ENCODE data around the gene CSF3.

The CSF3 gene

DNA sequence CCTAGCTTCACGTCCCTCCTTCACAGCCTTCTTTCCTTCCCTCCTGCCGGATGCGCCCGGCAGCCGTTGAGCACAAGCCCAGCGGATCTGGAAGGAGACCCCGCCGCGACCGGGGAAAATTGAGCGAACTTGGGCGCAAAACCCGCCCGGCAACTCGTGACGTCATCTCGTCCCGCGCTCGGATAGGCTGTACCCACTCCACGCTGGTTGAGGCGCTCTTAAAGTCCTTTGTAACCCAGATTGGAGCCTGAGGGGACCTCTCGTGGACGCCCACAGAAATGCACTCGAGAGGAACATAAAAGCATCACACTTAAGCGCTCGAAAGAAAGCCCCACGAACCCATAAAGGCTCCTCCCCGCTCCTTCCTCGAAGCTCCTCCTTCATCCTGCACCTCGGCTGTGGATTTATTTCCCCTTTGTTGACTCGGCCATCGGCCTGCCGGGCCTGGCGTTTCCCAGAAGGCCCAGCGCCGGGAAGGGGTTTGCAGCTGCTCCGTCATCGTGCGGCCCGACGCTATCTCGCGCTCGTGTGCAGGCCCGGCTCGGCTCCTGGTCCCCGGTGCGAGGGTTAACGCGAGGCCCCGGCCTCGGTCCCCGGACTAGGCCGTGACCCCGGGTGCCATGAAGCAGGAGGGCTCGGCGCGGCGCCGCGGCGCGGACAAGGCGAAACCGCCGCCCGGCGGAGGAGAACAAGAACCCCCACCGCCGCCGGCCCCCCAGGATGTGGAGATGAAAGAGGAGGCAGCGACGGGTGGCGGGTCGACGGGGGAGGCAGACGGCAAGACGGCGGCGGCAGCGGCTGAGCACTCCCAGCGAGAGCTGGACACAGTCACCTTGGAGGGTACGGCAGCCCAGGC lies 34.7 kb upstream of the CSF3 start, which contains the start of gene PSMD3:
TSS of gene PSMD3 (plus strand) at position 457 of the 856 bp plus-strand sequence. CDS start at position 621, 164 bp downstream.
- DNase-seq (ENCODE audit: low read depth), result peak; percentile 100
- H3K4me3 ChIP-seq (ENCODE audit: low read depth, low read length), result peak within 1 kb of the TSS; percentile 84
- TF ChIP-seq, protein P1, sequence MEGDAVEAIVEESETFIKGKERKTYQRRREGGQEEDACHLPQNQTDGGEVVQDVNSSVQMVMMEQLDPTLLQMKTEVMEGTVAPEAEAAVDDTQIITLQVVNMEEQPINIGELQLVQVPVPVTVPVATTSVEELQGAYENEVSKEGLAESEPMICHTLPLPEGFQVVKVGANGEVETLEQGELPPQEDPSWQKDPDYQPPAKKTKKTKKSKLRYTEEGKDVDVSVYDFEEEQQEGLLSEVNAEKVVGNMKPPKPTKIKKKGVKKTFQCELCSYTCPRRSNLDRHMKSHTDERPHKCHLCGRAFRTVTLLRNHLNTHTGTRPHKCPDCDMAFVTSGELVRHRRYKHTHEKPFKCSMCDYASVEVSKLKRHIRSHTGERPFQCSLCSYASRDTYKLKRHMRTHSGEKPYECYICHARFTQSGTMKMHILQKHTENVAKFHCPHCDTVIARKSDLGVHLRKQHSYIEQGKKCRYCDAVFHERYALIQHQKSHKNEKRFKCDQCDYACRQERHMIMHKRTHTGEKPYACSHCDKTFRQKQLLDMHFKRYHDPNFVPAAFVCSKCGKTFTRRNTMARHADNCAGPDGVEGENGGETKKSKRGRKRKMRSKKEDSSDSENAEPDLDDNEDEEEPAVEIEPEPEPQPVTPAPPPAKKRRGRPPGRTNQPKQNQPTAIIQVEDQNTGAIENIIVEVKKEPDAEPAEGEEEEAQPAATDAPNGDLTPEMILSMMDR (IDR thresholded peaks at IDR 0.05; ENCODE audit: insufficient read depth, low read depth, low read length, missing control alignments), result peak; percentile 81

DNA sequence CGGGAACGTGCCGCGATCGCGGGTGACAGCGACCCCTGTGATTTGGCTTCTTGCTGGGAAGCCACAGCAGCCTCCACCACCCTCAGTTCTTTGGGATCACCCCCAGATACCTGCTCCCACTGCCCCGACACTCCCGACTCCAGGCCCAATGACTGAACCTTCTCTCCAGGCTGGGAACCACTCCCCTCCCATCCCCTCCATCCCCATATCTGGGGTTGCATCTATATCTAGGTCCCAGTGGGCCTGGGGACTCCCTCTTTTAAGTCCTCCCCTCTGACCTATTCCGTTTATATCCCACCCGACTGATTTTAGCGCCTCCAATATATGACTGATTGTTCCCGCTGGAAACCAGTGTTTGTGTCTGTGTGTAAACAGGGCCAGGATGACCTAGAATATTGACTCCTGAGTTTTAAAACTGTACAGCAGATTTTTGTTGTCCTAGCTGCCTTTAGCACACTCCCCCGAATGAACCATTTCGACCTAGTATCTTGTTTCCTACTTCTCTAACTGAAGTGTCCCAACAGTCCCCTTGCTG lies 34.0 kb upstream of the CSF3 start:
- TF ChIP-seq, protein P1 (IDR thresholded peaks at IDR 0.05; ENCODE audit: insufficient read depth, low read depth, low read length, missing control alignments), result no peak
- DNase-seq (ENCODE audit: low read depth), result no peak

DNA sequence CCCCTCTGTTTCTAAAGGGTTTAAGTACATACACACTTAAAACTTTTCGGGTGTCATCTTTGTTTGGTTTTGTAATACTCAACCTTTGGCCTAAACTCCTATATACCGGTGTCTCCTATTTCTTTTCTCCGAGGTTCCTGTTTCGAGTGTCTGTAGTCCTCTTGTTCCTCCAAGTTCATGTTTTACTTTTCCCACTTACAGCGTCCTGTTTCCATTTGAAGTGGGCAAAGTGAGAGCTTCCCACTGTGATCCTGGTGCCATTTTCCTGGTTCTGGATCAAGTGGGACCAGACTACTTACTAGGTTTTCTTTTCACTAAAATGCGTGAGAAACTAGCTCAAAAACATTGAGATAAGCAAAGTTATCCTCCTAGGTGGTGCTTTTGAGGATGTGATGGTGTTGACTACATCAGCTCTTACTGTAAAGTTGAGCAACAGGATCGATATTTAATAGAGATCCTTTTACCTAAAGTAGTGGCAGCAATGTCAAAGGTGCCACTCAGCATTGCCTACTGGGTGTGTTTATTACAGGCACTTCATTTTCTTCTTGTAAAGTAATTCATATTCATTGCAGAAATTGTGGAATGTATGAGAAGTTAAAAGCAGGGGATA lies 33.4 kb upstream of the CSF3 start:
- H3K4me3 ChIP-seq (ENCODE audit: low read depth, low read length), result peak overlapping the region; percentile 84
- peak; percentile 14 for DNase-seq (ENCODE audit: low read depth)
- TF ChIP-seq, protein P1 (IDR thresholded peaks at IDR 0.05; ENCODE audit: insufficient read depth, low read depth, low read length, missing control alignments), result no peak

More for the DNA sequence above, 34.0 kb upstream of the CSF3 start:
- peak overlapping the region; percentile 84 for H3K4me3 ChIP-seq (ENCODE audit: low read depth, low read length)

DNA sequence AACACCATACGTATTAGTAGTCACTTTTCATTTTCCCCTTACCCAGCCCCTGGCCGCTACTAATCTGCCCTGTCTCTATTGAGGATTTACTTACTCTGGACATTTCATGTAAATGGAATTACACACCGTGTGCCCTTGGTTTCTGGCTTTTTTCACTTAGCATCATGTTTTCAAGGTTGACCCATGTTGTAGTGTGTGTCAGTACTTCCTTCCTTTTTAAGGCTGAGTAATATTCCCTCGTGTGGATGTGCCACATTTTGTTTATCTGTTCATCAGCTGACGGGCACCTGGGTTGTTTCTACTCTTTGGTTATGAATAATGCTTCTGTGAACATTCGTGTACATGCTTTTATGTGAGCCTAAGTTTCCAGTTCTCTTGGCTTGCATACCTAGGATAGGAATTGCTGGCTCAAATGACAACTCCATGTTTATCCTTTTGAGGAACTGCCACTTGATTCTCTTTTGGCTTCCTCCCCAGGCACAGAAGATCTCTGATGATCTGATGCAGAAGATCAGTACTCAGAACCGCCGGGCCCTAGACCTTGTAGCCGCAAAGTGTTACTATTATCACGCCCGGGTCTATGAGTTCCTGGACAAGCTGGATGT lies 26.9 kb upstream of the CSF3 start:
- TF ChIP-seq, protein P1 (IDR thresholded peaks at IDR 0.05; ENCODE audit: insufficient read depth, low read depth, low read length, missing control alignments), result no peak
- DNase-seq (ENCODE audit: low read depth), result no peak

DNA sequence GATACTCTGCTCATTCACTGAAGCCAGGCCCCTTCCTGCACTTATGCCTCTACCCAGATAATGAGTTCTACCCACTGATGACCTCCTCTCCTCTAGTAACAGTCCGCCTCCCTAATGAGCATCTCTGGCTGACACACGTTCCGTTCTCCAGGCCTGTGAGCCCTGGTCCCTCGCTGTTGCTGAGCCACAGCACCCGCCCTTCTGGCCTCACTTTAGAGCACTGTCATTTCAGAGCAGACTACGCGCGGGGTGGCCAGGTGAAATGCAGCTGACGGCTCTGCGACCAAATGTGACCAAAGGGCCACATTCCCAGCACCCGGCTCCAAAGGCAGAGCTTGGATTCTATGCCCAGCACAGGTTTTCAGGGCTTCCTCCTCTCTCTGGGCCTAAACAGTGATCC lies 20.8 kb upstream of the CSF3 start:
- no peak for DNase-seq (ENCODE audit: low read depth)
- TF ChIP-seq, protein P1 (IDR thresholded peaks at IDR 0.05; ENCODE audit: insufficient read depth, low read depth, low read length, missing control alignments), result no peak
- H3K4me3 ChIP-seq (ENCODE audit: low read depth, low read length), result no peak overlapping the region

More for the DNA sequence above, 26.9 kb upstream of the CSF3 start:
- no peak overlapping the region for H3K4me3 ChIP-seq (ENCODE audit: low read depth, low read length)

DNA sequence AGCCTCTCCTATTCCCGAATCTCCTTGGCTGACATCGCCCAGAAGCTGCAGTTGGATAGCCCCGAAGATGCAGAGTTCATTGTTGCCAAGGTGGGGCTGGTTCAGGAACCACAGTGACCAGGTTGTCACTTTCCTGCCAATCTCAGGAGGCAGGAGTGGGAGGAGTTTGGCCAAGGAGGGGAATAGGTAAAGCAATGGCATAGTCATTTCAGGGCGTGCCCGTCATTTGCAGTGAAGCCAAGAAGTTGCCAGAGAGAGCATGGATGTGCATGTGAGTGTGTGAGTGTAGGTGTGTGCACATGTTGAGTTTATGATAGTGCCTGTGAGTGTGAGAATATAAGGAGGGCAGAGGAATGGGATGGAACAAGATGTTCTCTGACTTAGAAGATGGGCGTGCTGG lies 19.8 kb upstream of the CSF3 start:
- no peak for DNase-seq (ENCODE audit: low read depth)
- H3K4me3 ChIP-seq (ENCODE audit: low read depth, low read length), result no peak overlapping the region
- TF ChIP-seq, protein P1 (IDR thresholded peaks at IDR 0.05; ENCODE audit: insufficient read depth, low read depth, low read length, missing control alignments), result no peak
